Stimulated activated CD8-positive, alpha-beta memory T cell treated with anti-CD3 and anti-CD28 coated beads, Interleukin-4, amount 100 ng/mL, for 1 hour (primary cell): ENCODE results near the gene NFILZ.
"Not testable (repeated sequence)": the region's sequence is repeated elsewhere in the genome, so short reads cannot be mapped to it uniquely, and the experiment has no call there.

Experiments
- DNase-seq, 2 donors: peaks; one replicate each; pipeline ENCODE4 v3.0.0-alpha.2; 2020; ENCODE audit warnings: low read depth in 2 of 2, low spot score in 1 of 2

The NFILZ gene

DNA sequence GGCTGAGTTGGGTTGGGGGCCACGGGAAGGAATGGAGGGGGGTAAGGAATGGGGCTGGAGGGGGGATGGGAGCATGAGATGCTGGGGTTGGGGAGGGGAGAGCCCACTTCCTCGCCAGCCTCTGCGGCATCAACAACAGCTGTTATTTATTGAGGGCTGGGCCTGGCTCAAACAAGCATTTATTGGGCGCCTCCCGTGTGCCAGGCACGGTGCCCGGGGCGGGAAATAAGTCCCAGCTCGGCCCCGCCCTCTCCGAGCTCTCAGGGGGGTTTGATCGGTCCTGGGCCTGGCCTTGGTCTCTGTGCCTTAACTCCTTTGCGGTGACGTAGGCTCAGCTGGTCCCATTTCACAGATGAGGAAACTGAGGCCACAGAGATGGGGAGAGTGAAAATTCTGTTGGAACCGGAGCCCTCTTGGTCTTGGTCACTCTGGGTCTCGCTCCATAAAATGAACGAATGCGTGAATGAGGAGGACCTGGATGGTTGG lies 19.0 kb upstream of the NFILZ start:
- no peak for DNase-seq

- DNase-seq: no peak
Observed at GRCh38 chr19:8611877-8612806, 18.3 kb upstream of the NFILZ start.

- no peak for DNase-seq
Observed at GRCh38 chr19:8612807-8613171, 17.6 kb upstream of the NFILZ start.

- no peak for DNase-seq
Observed at GRCh38 chr19:8614455-8614854, 16.0 kb upstream of the NFILZ start.

- DNase-seq: no peak
Observed at GRCh38 chr19:8615024-8615423, 15.4 kb upstream of the NFILZ start.

DNA sequence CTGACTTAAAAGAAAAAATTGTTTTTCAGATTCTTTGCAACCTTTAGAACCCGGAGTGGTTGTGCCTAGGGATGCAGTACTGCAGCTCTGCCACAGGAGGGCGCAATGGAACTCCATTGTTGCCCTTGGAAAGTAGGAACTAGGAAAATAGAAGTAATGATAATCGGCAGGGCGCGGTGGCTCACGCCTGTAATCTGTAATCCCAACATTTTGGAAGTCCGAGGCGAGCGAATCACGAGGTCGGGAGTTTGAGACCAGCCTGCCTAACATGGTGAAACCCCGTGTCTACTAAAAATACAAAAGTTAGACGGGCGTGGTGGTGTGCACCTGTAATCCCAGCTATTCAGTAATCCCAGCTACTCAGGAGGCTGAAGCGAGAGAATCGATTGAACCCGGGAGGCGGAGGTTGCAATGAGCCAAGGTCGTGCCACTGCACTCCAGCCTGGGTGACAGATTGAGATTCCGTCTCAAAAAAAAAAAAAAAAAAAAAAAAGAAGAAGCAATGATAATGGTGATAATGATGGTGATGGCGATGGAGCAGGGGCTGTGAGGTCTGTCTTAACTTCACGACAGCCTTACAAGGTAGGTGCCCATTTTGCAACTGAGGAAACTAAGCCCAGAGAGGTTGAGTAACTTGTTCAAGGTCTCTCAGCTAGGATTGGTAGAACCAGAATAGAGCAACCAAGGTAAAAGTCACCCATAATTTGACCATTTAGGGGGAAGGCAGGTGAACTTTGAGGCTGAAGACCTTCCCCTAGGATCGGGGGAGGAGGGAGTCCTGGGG lies 14.4 kb upstream of the NFILZ start:
- DNase-seq: peak; percentile 25 to 32

DNA sequence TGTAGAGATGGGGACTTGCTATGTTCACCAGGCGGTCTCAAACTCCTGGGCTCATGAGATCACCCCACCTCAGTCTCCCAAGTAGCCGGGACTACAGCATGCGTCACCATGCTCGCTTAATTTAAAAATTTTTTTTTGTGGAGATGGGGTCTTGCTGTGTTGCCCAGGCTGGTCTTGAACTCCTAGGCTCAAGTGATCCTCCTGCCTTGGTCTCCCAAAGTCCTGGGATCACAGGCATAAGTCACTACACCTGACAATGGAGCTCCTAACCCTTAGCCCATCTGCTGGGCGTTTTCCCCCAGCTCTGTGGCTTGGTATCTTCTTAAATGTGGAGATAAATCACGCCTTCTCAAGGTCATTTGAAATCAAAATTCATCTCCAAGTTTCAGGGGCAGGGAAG lies 13.6 kb upstream of the NFILZ start:
- DNase-seq: no peak

- DNase-seq: not testable (repeated sequence)
Observed at GRCh38 chr19:8617325-8617724, 13.1 kb upstream of the NFILZ start.

- DNase-seq: no peak
Observed at GRCh38 chr19:8617984-8618383, 12.4 kb upstream of the NFILZ start.

DNA sequence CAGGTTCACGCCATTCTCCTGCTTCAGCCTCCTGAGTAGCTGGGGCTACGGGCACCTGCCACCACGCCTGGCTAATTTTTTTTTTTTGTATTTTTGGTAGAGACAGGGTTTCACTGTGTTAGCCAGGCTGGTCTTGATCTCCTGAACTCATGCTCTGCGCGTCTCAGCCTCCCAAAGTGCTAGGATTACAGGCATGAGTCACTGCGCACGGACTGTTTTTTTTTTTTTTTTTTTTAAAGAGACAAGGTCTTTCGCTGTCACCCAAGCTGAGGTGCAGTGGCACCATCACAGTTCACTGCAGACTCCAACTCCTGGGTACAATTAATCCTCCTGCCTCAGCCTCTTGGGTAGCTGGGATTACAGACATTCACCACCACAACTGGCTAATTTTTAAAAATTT lies 11.7 kb upstream of the NFILZ start:
- no peak for DNase-seq

- DNase-seq: not testable (repeated sequence)
Observed at GRCh38 chr19:8622886-8623285, 7.5 kb upstream of the NFILZ start.

DNA sequence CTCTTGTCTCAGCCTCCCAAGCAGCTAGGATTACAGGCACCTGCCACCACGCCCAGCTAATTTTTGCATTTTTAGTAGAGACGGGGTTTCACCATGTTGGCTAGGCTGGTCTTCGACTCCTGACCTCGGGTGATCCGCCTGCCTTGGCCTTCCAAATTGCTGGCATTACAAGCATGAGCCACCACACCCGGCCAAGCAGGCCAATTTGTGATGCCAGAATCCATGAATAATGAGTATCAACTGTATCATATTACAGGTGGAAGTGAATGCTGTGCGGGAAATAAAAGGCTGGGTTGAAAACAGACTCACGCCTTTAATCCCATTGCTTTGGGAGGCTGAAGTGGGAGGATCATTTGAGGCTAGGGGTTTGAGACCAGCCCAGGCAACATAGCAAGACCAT lies 3.6 kb upstream of the NFILZ start:
- no peak for DNase-seq

DNA sequence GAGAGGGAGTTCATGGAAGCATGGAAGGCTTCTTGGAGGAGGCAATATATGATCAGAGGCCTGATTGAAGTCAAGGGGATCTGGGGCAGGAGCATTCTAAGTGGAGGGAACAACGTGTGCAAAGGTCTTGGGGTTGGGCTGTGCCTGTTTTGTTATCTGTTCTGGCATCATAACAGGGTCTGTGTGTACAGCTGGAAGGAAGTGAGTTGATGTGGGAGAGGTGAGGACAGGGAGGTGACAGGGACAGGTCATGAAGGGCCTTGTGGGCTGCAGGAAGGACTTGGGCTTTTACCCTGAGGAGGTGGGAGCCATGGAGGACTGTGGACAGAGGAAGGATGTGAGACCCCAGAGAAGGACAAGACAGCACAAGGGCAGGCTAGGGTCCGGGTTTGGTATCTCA lies 1.2 kb upstream of the NFILZ start:
- DNase-seq: no peak

- DNase-seq: no peak
Observed at GRCh38 chr19:8630796-8631424, 477 bp downstream of the NFILZ start.

DNA sequence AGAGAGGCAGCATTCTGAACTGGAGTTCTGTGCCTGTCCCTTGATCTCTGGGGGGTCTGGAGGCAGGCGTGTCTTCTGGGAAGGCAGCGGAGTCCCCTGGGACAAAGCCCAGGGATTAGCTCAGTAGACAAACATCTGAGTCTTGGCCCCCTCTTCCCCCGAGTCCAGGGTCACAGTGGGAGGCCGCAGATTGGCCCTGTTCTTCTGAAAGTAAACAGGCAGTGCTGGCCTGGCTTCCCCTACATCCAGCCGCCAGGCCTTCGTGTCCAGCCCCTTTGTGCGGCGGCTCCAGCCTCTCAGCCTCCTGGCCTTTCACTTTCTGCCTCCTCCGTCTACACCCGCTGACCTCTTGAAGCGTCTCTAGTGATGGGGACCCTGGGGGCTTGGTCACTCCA lies 989 bp downstream of the NFILZ start:
- DNase-seq: no peak

GRCh38 chr19:8635422-8635821 lies 5.0 kb downstream of the NFILZ start:
- DNase-seq: no peak

DNA sequence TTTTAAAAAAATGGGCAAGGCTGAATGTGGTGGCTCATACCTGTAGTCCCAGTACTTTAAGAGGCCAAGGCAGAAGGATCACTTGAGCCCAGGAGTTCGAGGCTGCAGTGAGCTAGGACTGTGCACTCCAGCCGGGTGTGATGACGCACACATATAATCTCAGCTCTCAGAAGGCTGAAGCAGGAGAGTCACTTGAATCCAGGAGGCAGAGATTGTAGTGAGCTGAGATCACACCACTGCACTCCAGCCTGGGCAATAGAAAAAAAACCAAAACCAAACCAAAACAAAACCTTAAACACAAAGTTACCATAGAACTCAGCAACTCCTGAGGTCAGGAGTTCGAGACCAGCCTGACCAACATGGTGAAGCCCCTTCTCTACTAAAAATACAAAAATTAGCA lies 6.6 kb downstream of the NFILZ start:
- not testable (repeated sequence) for DNase-seq

GRCh38 chr19:8638078-8638619 lies 7.7 kb downstream of the NFILZ start:
- DNase-seq: no peak

- no peak for DNase-seq
Observed at GRCh38 chr19:8639821-8640401, 9.5 kb downstream of the NFILZ start.

GRCh38 chr19:8640402-8641004 lies 10.1 kb downstream of the NFILZ start:
- no peak for DNase-seq
